Ovary (tissue), 3 donors: ENCODE measurements around the gene GULP1.

Source experiments
- CTCF ChIP-seq, 3 donors: fragments of 450-650 bp in 2 of 3; fragments of 200-600 bp in 1 of 3; IDR thresholded peaks; one replicate each; pipeline versions ENCODE4 v1.5.1 to v1.8.0; 2016 to 2022; ENCODE audit warnings: antibody characterized with exemption in 3 of 3, mild to moderate bottlenecking in 1 of 3
- POLR2A ChIP-seq: fragments of 450-650 bp; IDR thresholded peaks from one replicate; pipeline ENCODE4 v1.6.1; 2017; ENCODE audit warnings: antibody characterized with exemption, mild to moderate bottlenecking, moderate library complexity
- donor health status: DM: no; HTN: no; CAD: no.

- TF ChIP-seq POLR2A (no peak), CTCF (IDR thresholded peaks at IDR 0.05) (no peak)
Observed at GRCh38 chr2:188308483-188308882, 16.8 kb downstream of the GULP1 start.
